GM23338 (cell line): ENCODE data around the gene CDC42BPG. TPM values are rescaled to one million over a fixed set of nuclear protein-coding genes. Genes with fewer than 3 reads are reported as not detected.

Experiments used
- ATAC-seq: fragments of 200-7000 bp; cut with Tn5 transposase; 3 replicates; pipeline ENCODE4 v1.9.1; 2020
- DNase-seq: peaks from one replicate; pipeline ENCODE4 v3.0.0-alpha.2; 2015; ENCODE audit warnings: low spot score
- H2AFZ ChIP-seq: fragments of 200-600 bp; sonication (generic); 2 replicates; pipeline ENCODE4 v1.8.0; 2016; ENCODE audit warnings: antibody characterized with exemption, mild to moderate bottlenecking, moderate library complexity
- H3F3A ChIP-seq: fragments of 200-600 bp; sonication (generic); replicated peaks from 2 replicates; pipeline ENCODE4 v1.8.0; 2017; ENCODE audit warnings: antibody characterized with exemption, mixed run types, low read depth
- H3K27ac ChIP-seq: fragments of 200-600 bp; sonication (generic); 2 replicates; pipeline ENCODE4 v1.6.1; 2016; ENCODE audit warnings: low read depth
- H3K27me3 ChIP-seq: fragments of 200-600 bp; sonication (generic); 2 replicates; pipeline ENCODE4 v1.8.0; 2016; ENCODE audit warnings: mild to moderate bottlenecking, mixed run types, moderate library complexity; ENCODE audit not compliant: insufficient read depth
- H3K36me3 ChIP-seq: fragments of 200-600 bp; sonication (generic); 2 replicates; pipeline ENCODE4 v1.8.0; 2016; ENCODE audit warnings: mild to moderate bottlenecking; ENCODE audit not compliant: insufficient read depth
- H3K4me1 ChIP-seq: fragments of 200-600 bp; sonication (generic); 2 replicates; pipeline ENCODE4 v1.8.0; 2016; ENCODE audit warnings: mild to moderate bottlenecking, moderate library complexity; ENCODE audit not compliant: insufficient read depth
- H3K4me2 ChIP-seq: fragments of 200-600 bp; sonication (generic); 2 replicates; pipeline ENCODE4 v1.7.1; 2017; ENCODE audit warnings: mixed run types
- H3K4me3 ChIP-seq: fragments of 200-600 bp; sonication (generic); 2 replicates; pipeline ENCODE4 v1.6.1; 2016; ENCODE audit warnings: mixed run types
- H3K79me2 ChIP-seq: fragments of 200-600 bp; sonication (generic); replicated peaks from 2 replicates; pipeline ENCODE4 v1.8.0; 2017; ENCODE audit warnings: mild to moderate bottlenecking; ENCODE audit not compliant: insufficient read depth
- H3K9me2 ChIP-seq: fragments of 200-600 bp; sonication (generic); 2 replicates; pipeline ENCODE4 v1.8.0; 2017; ENCODE audit not compliant: insufficient read depth
- H4K20me1 ChIP-seq: fragments of 200-600 bp; sonication (generic); replicated peaks from 2 replicates; pipeline ENCODE4 v1.8.0; 2017; ENCODE audit warnings: mild to moderate bottlenecking; ENCODE audit not compliant: insufficient read depth
- H3K27ac Mint-ChIP-seq: 2 replicates; pipeline ENCODE4 v1.8.0; 2020; ENCODE audit warnings: inconsistent platforms, mild to moderate bottlenecking, moderate library complexity, mixed read lengths
- H3K27me3 Mint-ChIP-seq: 3 replicates; pipeline ENCODE4 v1.8.0; 2022; ENCODE audit warnings: low read depth, mild to moderate bottlenecking, moderate library complexity, mixed read lengths, inconsistent platforms; ENCODE audit not compliant: insufficient read depth, poor library complexity
- H3K36me3 Mint-ChIP-seq: 3 replicates; pipeline ENCODE4 v1.8.0; 2021; ENCODE audit warnings: low read depth, mild to moderate bottlenecking, inconsistent platforms, moderate library complexity, mixed read lengths
- H3K4me1 Mint-ChIP-seq: 3 replicates; pipeline ENCODE4 v1.8.0; 2020; ENCODE audit warnings: mild to moderate bottlenecking, inconsistent platforms, mixed read lengths
- H3K4me3 Mint-ChIP-seq: 3 replicates; pipeline ENCODE4 v1.8.0; 2021; ENCODE audit warnings: moderate library complexity, mild to moderate bottlenecking, inconsistent platforms, mixed read lengths
- H3K9me3 Mint-ChIP-seq: 3 replicates; pipeline ENCODE4 v1.8.0; 2020; ENCODE audit warnings: moderate library complexity, mild to moderate bottlenecking, inconsistent platforms, mixed read lengths
- CREB1 ChIP-seq: fragments of 250-450 bp; sonication (Bioruptor Pico); IDR thresholded peaks from 2 replicates; pipeline ENCODE4 v1.5.0; 2020; ENCODE audit warnings: low read depth, mild to moderate bottlenecking, moderate library complexity
- CTCF ChIP-seq, 2 experiments: fragments of 200-600 bp in 1 of 2; sonication (generic) in 1 of 2; conservative IDR thresholded peaks; 2 replicates each; pipeline versions ENCODE4 v1.5.1 to v1.6.1; 2016 to 2017; ENCODE audit warnings: antibody characterized with exemption in 2 of 2, low read depth in 2 of 2, mild to moderate bottlenecking in 2 of 2, moderate library complexity in 1 of 2
- EZH2 ChIP-seq: fragments of 200-600 bp; sonication (generic); IDR thresholded peaks from one replicate; pipeline ENCODE4 v1.8.0; 2017; ENCODE audit warnings: antibody characterized with exemption, mild to moderate bottlenecking, low read depth; ENCODE audit not compliant: unreplicated experiment
- EZH2phosphoT487 ChIP-seq: fragments of 200-600 bp; sonication (generic); IDR thresholded peaks from one replicate; pipeline ENCODE4 v1.8.1; 2018; ENCODE audit warnings: antibody characterized with exemption; ENCODE audit not compliant: unreplicated experiment
- JUNB ChIP-seq: IDR thresholded peaks from one replicate; pipeline ENCODE4 v1.6.1; 2016; ENCODE audit warnings: antibody characterized with exemption; ENCODE audit not compliant: unreplicated experiment
- NANOG ChIP-seq: IDR thresholded peaks from 2 replicates; pipeline ENCODE4 v1.6.1; 2016; ENCODE audit warnings: antibody characterized with exemption, borderline replicate concordance
- POLR2AphosphoS5 ChIP-seq: IDR thresholded peaks from 2 replicates; pipeline ENCODE4 v1.6.1; 2016; ENCODE audit warnings: antibody characterized with exemption, low read depth
- ZNF114 ChIP-seq: fragments of 250-450 bp; sonication (Bioruptor Pico); IDR thresholded peaks from 2 replicates; pipeline ENCODE4 v1.5.0; 2020; ENCODE audit warnings: mild to moderate bottlenecking, moderate library complexity
- ZNF331 ChIP-seq: fragments of 250-450 bp; sonication (Bioruptor Pico); IDR thresholded peaks from 2 replicates; pipeline ENCODE4 v1.5.0; 2020; ENCODE audit warnings: low read depth, mild to moderate bottlenecking, moderate library complexity
- polyA plus RNA-seq: library from polyadenylated mRNA; unstranded; fragments of >200 nt; fragmentation: Nextera tagmentation; extraction: Ambion mirVana; gene quantifications from 2 replicates; pipeline ENCODE4 v1.2.1, GENCODE V29; 2016
- total RNA-seq: library from RNA; depleted of rRNA; stranded (reverse); fragments of >200 nt; shearing (Covaris generic); gene quantifications from 2 replicates; pipeline ENCODE4 v1.2.3, GENCODE V29; 2014
- TF ChIP-seq, protein P1 (sequence below): fragments of 250-450 bp; sonication (Bioruptor Pico); IDR thresholded peaks from 2 replicates; pipeline ENCODE4 v1.5.0; 2020; ENCODE audit warnings: mild to moderate bottlenecking, moderate library complexity
- TF ChIP-seq, protein P2 (sequence below): IDR thresholded peaks from 2 replicates; pipeline ENCODE4 v1.6.1; 2016; ENCODE audit warnings: antibody characterized with exemption
- TF ChIP-seq, protein P3 (sequence below): IDR thresholded peaks from one replicate; pipeline ENCODE4 v1.6.1; 2018; ENCODE audit warnings: antibody characterized with exemption; ENCODE audit not compliant: unreplicated experiment

CDC42BPG gene
- total and polyA plus RNA-seq, 2 experiments from 2014 or later: 2.3 to 11.6 TPM

DNA sequence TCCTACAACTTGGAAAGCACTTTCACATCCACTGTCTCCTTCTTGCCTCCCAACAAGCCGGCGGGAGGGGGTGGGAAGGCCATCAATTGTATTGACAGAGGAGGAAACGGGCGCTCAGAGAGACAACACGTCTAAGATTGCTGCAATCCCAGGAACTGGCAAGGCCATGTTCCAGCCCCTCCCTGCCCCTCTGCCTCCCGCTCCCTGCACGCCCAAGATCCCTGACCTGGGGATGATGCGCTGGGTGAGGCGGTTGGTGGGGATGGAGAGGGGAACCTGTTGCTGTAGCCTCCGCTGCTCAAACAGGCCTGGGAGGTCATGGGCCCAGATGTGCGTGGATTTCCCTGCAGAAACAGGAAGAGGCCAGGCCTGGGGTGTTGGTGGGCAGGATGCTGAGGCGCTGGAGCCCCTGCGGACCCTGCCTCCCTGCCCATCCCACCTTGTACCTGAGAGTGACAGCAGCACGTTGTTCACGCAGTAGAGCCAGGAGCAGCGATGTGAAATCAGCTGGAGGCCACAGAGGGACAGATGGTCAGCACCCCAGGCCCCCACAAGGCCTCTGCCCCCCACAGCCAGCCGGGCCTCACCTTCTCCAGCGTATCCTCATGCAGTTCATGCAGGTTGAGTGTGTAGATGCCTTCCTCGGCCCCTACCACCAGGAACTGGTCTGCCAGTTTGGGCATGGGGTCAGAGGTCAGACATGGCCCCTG, 48.3 kb downstream of the CDC42BPG start:
- H3K79me2 ChIP-seq: no peaks in the 10 kb centered on the region
- no peaks in the 10 kb centered on the region for H3K36me3 ChIP-seq
- TF ChIP-seq CREB1 (CRISPR knock-in tag) (no peak), ZNF114 (CRISPR knock-in tag) (no peak), NANOG (no peak), EZH2 (no peak), EZH2phosphoT487 (no peak), CTCF (conservative IDR thresholded peaks at IDR 0.05; ENCODE audit: low read depth in 2 of 2) (no peak), ZNF331 (CRISPR knock-in tag) (no peak), JUNB (no peak), POLR2AphosphoS5 (no peak)
- TF ChIP-seq, protein P1, sequence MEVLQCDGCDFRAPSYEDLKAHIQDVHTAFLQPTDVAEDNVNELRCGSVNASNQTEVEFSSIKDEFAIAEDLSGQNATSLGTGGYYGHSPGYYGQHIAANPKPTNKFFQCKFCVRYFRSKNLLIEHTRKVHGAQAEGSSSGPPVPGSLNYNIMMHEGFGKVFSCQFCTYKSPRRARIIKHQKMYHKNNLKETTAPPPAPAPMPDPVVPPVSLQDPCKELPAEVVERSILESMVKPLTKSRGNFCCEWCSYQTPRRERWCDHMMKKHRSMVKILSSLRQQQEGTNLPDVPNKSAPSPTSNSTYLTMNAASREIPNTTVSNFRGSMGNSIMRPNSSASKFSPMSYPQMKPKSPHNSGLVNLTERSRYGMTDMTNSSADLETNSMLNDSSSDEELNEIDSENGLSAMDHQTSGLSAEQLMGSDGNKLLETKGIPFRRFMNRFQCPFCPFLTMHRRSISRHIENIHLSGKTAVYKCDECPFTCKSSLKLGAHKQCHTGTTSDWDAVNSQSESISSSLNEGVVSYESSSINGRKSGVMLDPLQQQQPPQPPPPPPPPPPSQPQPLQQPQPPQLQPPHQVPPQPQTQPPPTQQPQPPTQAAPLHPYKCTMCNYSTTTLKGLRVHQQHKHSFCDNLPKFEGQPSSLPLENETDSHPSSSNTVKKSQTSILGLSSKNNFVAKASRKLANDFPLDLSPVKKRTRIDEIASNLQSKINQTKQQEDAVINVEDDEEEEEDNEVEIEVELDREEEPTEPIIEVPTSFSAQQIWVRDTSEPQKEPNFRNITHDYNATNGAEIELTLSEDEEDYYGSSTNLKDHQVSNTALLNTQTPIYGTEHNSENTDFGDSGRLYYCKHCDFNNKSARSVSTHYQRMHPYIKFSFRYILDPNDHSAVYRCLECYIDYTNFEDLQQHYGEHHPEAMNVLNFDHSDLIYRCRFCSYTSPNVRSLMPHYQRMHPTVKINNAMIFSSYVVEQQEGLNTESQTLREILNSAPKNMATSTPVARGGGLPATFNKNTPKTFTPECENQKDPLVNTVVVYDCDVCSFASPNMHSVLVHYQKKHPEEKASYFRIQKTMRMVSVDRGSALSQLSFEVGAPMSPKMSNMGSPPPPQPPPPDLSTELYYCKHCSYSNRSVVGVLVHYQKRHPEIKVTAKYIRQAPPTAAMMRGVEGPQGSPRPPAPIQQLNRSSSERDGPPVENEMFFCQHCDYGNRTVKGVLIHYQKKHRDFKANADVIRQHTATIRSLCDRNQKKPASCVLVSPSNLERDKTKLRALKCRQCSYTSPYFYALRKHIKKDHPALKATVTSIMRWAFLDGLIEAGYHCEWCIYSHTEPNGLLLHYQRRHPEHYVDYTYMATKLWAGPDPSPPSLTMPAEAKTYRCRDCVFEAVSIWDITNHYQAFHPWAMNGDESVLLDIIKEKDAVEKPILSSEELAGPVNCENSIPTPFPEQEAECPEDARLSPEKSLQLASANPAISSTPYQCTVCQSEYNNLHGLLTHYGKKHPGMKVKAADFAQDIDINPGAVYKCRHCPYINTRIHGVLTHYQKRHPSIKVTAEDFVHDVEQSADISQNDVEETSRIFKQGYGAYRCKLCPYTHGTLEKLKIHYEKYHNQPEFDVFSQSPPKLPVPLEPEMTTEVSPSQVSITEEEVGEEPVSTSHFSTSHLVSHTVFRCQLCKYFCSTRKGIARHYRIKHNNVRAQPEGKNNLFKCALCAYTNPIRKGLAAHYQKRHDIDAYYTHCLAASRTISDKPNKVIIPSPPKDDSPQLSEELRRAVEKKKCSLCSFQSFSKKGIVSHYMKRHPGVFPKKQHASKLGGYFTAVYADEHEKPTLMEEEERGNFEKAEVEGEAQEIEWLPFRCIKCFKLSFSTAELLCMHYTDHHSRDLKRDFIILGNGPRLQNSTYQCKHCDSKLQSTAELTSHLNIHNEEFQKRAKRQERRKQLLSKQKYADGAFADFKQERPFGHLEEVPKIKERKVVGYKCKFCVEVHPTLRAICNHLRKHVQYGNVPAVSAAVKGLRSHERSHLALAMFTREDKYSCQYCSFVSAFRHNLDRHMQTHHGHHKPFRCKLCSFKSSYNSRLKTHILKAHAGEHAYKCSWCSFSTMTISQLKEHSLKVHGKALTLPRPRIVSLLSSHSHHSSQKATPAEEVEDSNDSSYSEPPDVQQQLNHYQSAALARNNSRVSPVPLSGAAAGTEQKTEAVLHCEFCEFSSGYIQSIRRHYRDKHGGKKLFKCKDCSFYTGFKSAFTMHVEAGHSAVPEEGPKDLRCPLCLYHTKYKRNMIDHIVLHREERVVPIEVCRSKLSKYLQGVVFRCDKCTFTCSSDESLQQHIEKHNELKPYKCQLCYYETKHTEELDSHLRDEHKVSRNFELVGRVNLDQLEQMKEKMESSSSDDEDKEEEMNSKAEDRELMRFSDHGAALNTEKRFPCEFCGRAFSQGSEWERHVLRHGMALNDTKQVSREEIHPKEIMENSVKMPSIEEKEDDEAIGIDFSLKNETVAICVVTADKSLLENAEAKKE (CRISPR knock-in tag): no peak
- TF ChIP-seq, protein P2, sequence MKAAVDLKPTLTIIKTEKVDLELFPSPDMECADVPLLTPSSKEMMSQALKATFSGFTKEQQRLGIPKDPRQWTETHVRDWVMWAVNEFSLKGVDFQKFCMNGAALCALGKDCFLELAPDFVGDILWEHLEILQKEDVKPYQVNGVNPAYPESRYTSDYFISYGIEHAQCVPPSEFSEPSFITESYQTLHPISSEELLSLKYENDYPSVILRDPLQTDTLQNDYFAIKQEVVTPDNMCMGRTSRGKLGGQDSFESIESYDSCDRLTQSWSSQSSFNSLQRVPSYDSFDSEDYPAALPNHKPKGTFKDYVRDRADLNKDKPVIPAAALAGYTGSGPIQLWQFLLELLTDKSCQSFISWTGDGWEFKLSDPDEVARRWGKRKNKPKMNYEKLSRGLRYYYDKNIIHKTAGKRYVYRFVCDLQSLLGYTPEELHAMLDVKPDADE: no peak
- TF ChIP-seq, protein P3, sequence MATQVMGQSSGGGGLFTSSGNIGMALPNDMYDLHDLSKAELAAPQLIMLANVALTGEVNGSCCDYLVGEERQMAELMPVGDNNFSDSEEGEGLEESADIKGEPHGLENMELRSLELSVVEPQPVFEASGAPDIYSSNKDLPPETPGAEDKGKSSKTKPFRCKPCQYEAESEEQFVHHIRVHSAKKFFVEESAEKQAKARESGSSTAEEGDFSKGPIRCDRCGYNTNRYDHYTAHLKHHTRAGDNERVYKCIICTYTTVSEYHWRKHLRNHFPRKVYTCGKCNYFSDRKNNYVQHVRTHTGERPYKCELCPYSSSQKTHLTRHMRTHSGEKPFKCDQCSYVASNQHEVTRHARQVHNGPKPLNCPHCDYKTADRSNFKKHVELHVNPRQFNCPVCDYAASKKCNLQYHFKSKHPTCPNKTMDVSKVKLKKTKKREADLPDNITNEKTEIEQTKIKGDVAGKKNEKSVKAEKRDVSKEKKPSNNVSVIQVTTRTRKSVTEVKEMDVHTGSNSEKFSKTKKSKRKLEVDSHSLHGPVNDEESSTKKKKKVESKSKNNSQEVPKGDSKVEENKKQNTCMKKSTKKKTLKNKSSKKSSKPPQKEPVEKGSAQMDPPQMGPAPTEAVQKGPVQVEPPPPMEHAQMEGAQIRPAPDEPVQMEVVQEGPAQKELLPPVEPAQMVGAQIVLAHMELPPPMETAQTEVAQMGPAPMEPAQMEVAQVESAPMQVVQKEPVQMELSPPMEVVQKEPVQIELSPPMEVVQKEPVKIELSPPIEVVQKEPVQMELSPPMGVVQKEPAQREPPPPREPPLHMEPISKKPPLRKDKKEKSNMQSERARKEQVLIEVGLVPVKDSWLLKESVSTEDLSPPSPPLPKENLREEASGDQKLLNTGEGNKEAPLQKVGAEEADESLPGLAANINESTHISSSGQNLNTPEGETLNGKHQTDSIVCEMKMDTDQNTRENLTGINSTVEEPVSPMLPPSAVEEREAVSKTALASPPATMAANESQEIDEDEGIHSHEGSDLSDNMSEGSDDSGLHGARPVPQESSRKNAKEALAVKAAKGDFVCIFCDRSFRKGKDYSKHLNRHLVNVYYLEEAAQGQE: no peak
- H3K9me2 ChIP-seq: no peaks in the 10 kb centered on the region
- no peak overlapping the region for H2AFZ ChIP-seq
- no peak overlapping the region for H3K27ac ChIP-seq
- no peaks in the 10 kb centered on the region for H3K9me3 Mint-ChIP-seq
- H3K4me3 ChIP-seq: no peak overlapping the region
- H3K4me1 Mint-ChIP-seq: no peaks in the 10 kb centered on the region; the same call in 2 of the 3 replicates
- DNase-seq (no peak), ATAC-seq (no peak)
- H3K4me1 ChIP-seq: no peaks in the 10 kb centered on the region
- 0 out of 2 replicates have a peak, but pooled peaks cover 2% of the 10 kb centered on the region for H3F3A ChIP-seq
- no peaks in the 10 kb centered on the region for H3K27me3 ChIP-seq
- H3K4me3 Mint-ChIP-seq: no peak overlapping the region
- no peak overlapping the region for H3K27ac Mint-ChIP-seq
- no peak overlapping the region for H3K4me2 ChIP-seq
- peaks cover 2% of the 10 kb centered on the region for H3K27me3 Mint-ChIP-seq
- H4K20me1 ChIP-seq: no peaks in the 10 kb centered on the region
- H3K36me3 Mint-ChIP-seq: no peaks in the 10 kb centered on the region; the same call in 2 of the 3 replicates
